Karpas-422 (cell line): ENCODE data around the gene POLE. TPM values are rescaled to one million over a fixed set of nuclear protein-coding genes. Genes with fewer than 3 reads are reported as not detected.

Experiments
- DNase-seq: peaks from one replicate; pipeline ENCODE4 v3.0.0-alpha.2; 2015
- H2AFZ ChIP-seq: fragments of 200-600 bp; sonication (generic); 2 replicates; pipeline ENCODE4 v1.6.1; 2014; ENCODE audit warnings: antibody characterized with exemption, low read length, mixed read lengths
- H3K27ac ChIP-seq: fragments of 200-600 bp; sonication (generic); 2 replicates; pipeline ENCODE4 v1.5.1; 2014; ENCODE audit warnings: mild to moderate bottlenecking, low read length, moderate library complexity
- H3K27me3 ChIP-seq: fragments of 200-600 bp; sonication (generic); 2 replicates; pipeline ENCODE4 v1.6.1; 2014; ENCODE audit warnings: low read length, mixed read lengths
- H3K36me3 ChIP-seq: fragments of 200-600 bp; sonication (generic); 2 replicates; pipeline ENCODE4 v1.6.1; 2014; ENCODE audit warnings: low read length, mixed read lengths; ENCODE audit not compliant: insufficient read depth
- H3K4me1 ChIP-seq: fragments of 200-600 bp; sonication (generic); 2 replicates; pipeline ENCODE4 v1.6.1; 2014; ENCODE audit warnings: mild to moderate bottlenecking, low read length, mixed read lengths
- H3K4me2 ChIP-seq: fragments of 200-600 bp; sonication (generic); 2 replicates; pipeline ENCODE4 v1.6.1; 2014; ENCODE audit warnings: low read length, low read depth, mild to moderate bottlenecking; ENCODE audit not compliant: poor library complexity, severe bottlenecking
- H3K4me3 ChIP-seq: fragments of 200-600 bp; sonication (generic); 2 replicates; pipeline ENCODE4 v1.5.1; 2014; ENCODE audit warnings: mild to moderate bottlenecking, antibody characterized with exemption, low read length, mixed read lengths
- H3K79me2 ChIP-seq: fragments of 200-600 bp; sonication (generic); 2 replicates; pipeline ENCODE4 v1.6.1; 2014; ENCODE audit warnings: mild to moderate bottlenecking, low read length, mixed read lengths
- H3K9ac ChIP-seq: fragments of 200-600 bp; sonication (generic); 2 replicates; pipeline ENCODE4 v1.6.0; 2014; ENCODE audit warnings: low read length
- H3K9me2 ChIP-seq: fragments of 200-600 bp; sonication (generic), shearing (Covaris generic); replicated peaks from 2 replicates; pipeline ENCODE4 v1.6.0; 2014; ENCODE audit warnings: mild to moderate bottlenecking, low read length, moderate library complexity; ENCODE audit not compliant: insufficient read depth
- H3K9me3 ChIP-seq: fragments of 300-700, 200-600 bp; sonication (generic); 2 replicates; pipeline ENCODE4 v1.6.1; 2014; ENCODE audit warnings: low read length, mixed read lengths
- H4K20me1 ChIP-seq: fragments of 200-600 bp; sonication (generic); 2 replicates; pipeline ENCODE4 v1.6.1; 2014; ENCODE audit warnings: mild to moderate bottlenecking, antibody characterized with exemption, low read length, low read depth; ENCODE audit not compliant: insufficient read depth
- total RNA-seq: library from RNA; depleted of rRNA; stranded (reverse); fragments of >200 nt; shearing (Covaris generic); gene quantifications from 2 replicates; pipeline ENCODE4 v1.2.3, GENCODE V29; 2014; ENCODE audit warnings: low replicate concordance

Gene POLE
- total RNA-seq, 1 experiment from 2014 or later = 37.9 TPM

- Histone ChIP-seq H3K9me3 (no peaks in the 10 kb centered on the region), H3K4me2 (no peak overlapping the region), H3K9me2 (no peaks in the 10 kb centered on the region), H3K4me3 (no peak overlapping the region), H2AFZ (no peak overlapping the region), H3K4me1 (no peaks in the 10 kb centered on the region; the same call in 1 of the 2 replicates), H3K27ac (no peak overlapping the region), H3K36me3 (no peaks in the 10 kb centered on the region), H3K79me2 (no peaks in the 10 kb centered on the region), H3K9ac (no peak overlapping the region), H4K20me1 (no peaks in the 10 kb centered on the region), H3K27me3 (no peaks in the 10 kb centered on the region)
- DNase-seq = no peak
These were observed 66.1 kb downstream of the POLE start for GRCh38 chr12:132620899-132621656.

- H3K9me2 ChIP-seq = no peaks in the 10 kb centered on the region
- H3K79me2 ChIP-seq = no peaks in the 10 kb centered on the region
- no peaks in the 10 kb centered on the region for H3K27me3 ChIP-seq
- H3K4me1 ChIP-seq = no peaks in the 10 kb centered on the region; the same call in 1 of the 2 replicates
- H3K4me2 ChIP-seq = no peak overlapping the region
- no peak overlapping the region for H2AFZ ChIP-seq
- no peaks in the 10 kb centered on the region for H3K36me3 ChIP-seq
- H4K20me1 ChIP-seq = no peaks in the 10 kb centered on the region
- no peak overlapping the region for H3K9ac ChIP-seq
- no peaks in the 10 kb centered on the region for H3K9me3 ChIP-seq
- no peak overlapping the region for H3K4me3 ChIP-seq
- no peak overlapping the region for H3K27ac ChIP-seq
- no peak for DNase-seq
These were observed 66.8 kb downstream of the POLE start for GRCh38 chr12:132620113-132620898.

- Histone ChIP-seq H3K27me3 (no peaks in the 10 kb centered on the region), H3K4me1 (no peaks in the 10 kb centered on the region; the same call in 1 of the 2 replicates), H3K79me2 (no peaks in the 10 kb centered on the region), H3K36me3 (no peaks in the 10 kb centered on the region), H2AFZ (no peak overlapping the region), H3K9ac (no peak overlapping the region), H3K4me2 (no peak overlapping the region), H4K20me1 (no peaks in the 10 kb centered on the region), H3K9me2 (no peaks in the 10 kb centered on the region), H3K9me3 (no peaks in the 10 kb centered on the region), H3K27ac (no peak overlapping the region), H3K4me3 (no peak overlapping the region)
- no peak for DNase-seq
These were observed 67.6 kb downstream of the POLE start for GRCh38 chr12:132619386-132620112.

GRCh38 chr12:132619071-132619385 is 68.1 kb downstream of the POLE start:
- no peak overlapping the region for H2AFZ ChIP-seq
- H3K27me3 ChIP-seq = no peaks in the 10 kb centered on the region
- H3K4me2 ChIP-seq = no peak overlapping the region
- H3K27ac ChIP-seq = no peak overlapping the region
- no peaks in the 10 kb centered on the region for H3K9me3 ChIP-seq
- H4K20me1 ChIP-seq = no peaks in the 10 kb centered on the region
- DNase-seq = no peak
- H3K9me2 ChIP-seq = no peaks in the 10 kb centered on the region
- H3K4me1 ChIP-seq = no peaks in the 10 kb centered on the region; the same call in 1 of the 2 replicates
- H3K4me3 ChIP-seq = no peak overlapping the region
- H3K79me2 ChIP-seq = no peaks in the 10 kb centered on the region
- H3K9ac ChIP-seq = no peak overlapping the region
- no peaks in the 10 kb centered on the region for H3K36me3 ChIP-seq

DNA sequence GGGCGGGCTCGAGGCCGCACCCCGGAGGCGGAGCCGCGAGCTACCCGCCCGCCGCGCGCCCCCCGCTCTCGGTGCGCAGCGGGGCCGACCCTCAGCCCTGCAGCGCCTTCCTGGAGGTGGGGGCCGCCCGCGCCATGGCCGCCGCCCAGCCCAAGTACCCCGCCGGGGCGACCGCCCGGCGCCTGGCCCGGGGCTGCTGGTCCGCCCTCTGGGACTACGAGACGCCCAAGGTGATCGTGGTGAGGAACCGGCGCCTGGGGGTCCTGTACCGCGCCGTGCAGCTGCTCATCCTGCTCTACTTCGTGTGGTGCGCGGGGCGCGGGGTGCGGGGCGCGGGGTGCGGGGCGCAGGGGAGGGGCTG is 68.5 kb downstream of the POLE start, which contains the start of gene P2RX2:
TSS of gene P2RX2 (plus strand) at position 94 of the 361 bp plus-strand sequence. CDS start at position 135, 41 bp downstream.
- Histone ChIP-seq H3K27ac (no peak within 1 kb of the TSS), H2AFZ (no peak within 1 kb of the TSS), H3K9me3 (no peaks in the 10 kb centered on the region), H3K9me2 (no peaks in the 10 kb centered on the region), H3K79me2 (no peaks in the 10 kb centered on the region), H3K9ac (no peak within 1 kb of the TSS), H3K4me1 (no peaks in the 10 kb centered on the region), H4K20me1 (no peaks in the 10 kb centered on the region), H3K4me2 (no peak within 1 kb of the TSS), H3K36me3 (no peaks in the 10 kb centered on the region), H3K4me3 (no peak within 1 kb of the TSS), H3K27me3 (no peaks in the 10 kb centered on the region)
- no peak for DNase-seq

GRCh38 chr12:132617822-132618682 is 69.1 kb downstream of the POLE start:
- H3K79me2 ChIP-seq = no peaks in the 10 kb centered on the region
- no peak overlapping the region for H3K4me3 ChIP-seq
- H3K27me3 ChIP-seq = no peaks in the 10 kb centered on the region
- H3K4me1 ChIP-seq = no peaks in the 10 kb centered on the region
- no peaks in the 10 kb centered on the region for H4K20me1 ChIP-seq
- no peaks in the 10 kb centered on the region for H3K9me3 ChIP-seq
- H3K9ac ChIP-seq = no peak overlapping the region
- H3K27ac ChIP-seq = no peak overlapping the region
- H3K36me3 ChIP-seq = no peaks in the 10 kb centered on the region
- H3K4me2 ChIP-seq = no peak overlapping the region
- H3K9me2 ChIP-seq = no peaks in the 10 kb centered on the region
- no peak for DNase-seq
- no peak overlapping the region for H2AFZ ChIP-seq

DNA sequence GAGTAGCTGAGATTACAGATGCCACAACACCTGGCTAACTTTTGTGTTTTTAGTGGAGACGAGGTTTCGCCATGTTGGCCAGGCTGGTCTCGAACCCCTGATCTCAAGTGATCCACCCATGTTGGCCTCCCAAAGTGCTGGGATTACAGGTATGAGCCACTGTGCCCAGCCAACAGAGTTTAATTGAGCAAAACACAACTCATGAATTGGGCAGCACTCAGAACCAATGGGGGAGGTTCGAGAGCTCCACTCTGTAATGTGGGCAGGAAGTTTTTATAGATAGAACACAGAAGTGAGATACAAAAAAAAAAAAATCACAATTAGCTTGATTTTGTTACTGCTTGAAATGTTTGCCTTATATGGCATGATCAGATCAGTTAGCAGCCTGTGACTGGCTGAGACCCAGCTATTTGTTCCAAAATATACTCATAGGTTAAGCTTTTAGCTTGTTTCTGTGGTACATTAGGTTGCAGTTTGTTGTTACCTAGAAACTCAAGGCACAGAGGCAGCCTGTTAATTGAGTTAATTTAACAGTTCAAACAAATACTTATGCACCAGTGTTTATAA is 69.9 kb downstream of the POLE start:
- Histone ChIP-seq H3K4me3 (no peak overlapping the region), H3K79me2 (no peaks in the 10 kb centered on the region), H3K9ac (no peak overlapping the region), H3K4me2 (no peak overlapping the region), H3K27ac (no peak overlapping the region), H3K36me3 (no peaks in the 10 kb centered on the region), H4K20me1 (no peaks in the 10 kb centered on the region), H3K27me3 (no peaks in the 10 kb centered on the region), H2AFZ (no peak overlapping the region), H3K4me1 (no peaks in the 10 kb centered on the region), H3K9me2 (no peaks in the 10 kb centered on the region), H3K9me3 (peaks cover 3% of the 10 kb centered on the region; the same call in 1 of the 2 replicates)
- no peak for DNase-seq
